ELF-1 (cell line): ENCODE measurements around the gene ADGRA3.
"Not testable (repeated sequence)": the region's sequence is repeated elsewhere in the genome, so short reads cannot be mapped to it uniquely, and the experiment has no call there.

Experiments
- DNase-seq: peaks from one replicate; pipeline ENCODE4 v3.0.0-alpha.2; 2016; ENCODE audit warnings: low read depth, low spot score

ADGRA3 gene

GRCh38 chr4:22444813-22445212 lies 71.1 kb downstream of the ADGRA3 start:
- no peak for DNase-seq

GRCh38 chr4:22442956-22443355 lies 72.9 kb downstream of the ADGRA3 start:
- DNase-seq = no peak

- no peak for DNase-seq
Measured at GRCh38 chr4:22440999-22441398, 74.9 kb downstream of the ADGRA3 start.

- DNase-seq = no peak
Measured at GRCh38 chr4:22439947-22440346, 75.9 kb downstream of the ADGRA3 start.

GRCh38 chr4:22435652-22436051 lies 80.2 kb downstream of the ADGRA3 start:
- DNase-seq = no peak

- peak; percentile 60 for DNase-seq
Measured at GRCh38 chr4:22434895-22435294, 81.0 kb downstream of the ADGRA3 start.

GRCh38 chr4:22430626-22431025 lies 85.2 kb downstream of the ADGRA3 start:
- peak; percentile 53 for DNase-seq

- no peak for DNase-seq
Measured at GRCh38 chr4:22428441-22428840, 87.4 kb downstream of the ADGRA3 start.

GRCh38 chr4:22427675-22428074 lies 88.2 kb downstream of the ADGRA3 start:
- no peak for DNase-seq

GRCh38 chr4:22420291-22420690 lies 95.6 kb downstream of the ADGRA3 start:
- DNase-seq = no peak

- no peak for DNase-seq
Measured at GRCh38 chr4:22417408-22417807, 98.5 kb downstream of the ADGRA3 start.

GRCh38 chr4:22416403-22416802 lies 99.5 kb downstream of the ADGRA3 start:
- no peak for DNase-seq

- DNase-seq = no peak
Measured at GRCh38 chr4:22414833-22415232, 101.0 kb downstream of the ADGRA3 start.

GRCh38 chr4:22413471-22413870 lies 102.4 kb downstream of the ADGRA3 start:
- DNase-seq = no peak

GRCh38 chr4:22412013-22412412 lies 103.9 kb downstream of the ADGRA3 start:
- DNase-seq = no peak

GRCh38 chr4:22410645-22411247 lies 105.1 kb downstream of the ADGRA3 start:
- no peak for DNase-seq

- no peak for DNase-seq
Measured at GRCh38 chr4:22408474-22408873, 107.4 kb downstream of the ADGRA3 start.

- DNase-seq = no peak
Measured at GRCh38 chr4:22407361-22407760, 108.5 kb downstream of the ADGRA3 start.

GRCh38 chr4:22398671-22399070 lies 117.2 kb downstream of the ADGRA3 start:
- no peak for DNase-seq

- peak; percentile 11 for DNase-seq
Measured at GRCh38 chr4:22391551-22391950, 124.3 kb downstream of the ADGRA3 start.

- peak; percentile 68 for DNase-seq
Measured at GRCh38 chr4:22389240-22389870, 126.5 kb downstream of the ADGRA3 start.

GRCh38 chr4:22385611-22386011 lies 130.3 kb downstream of the ADGRA3 start:
- DNase-seq = no peak

GRCh38 chr4:22384154-22384553 lies 131.7 kb downstream of the ADGRA3 start:
- no peak for DNase-seq

GRCh38 chr4:22382216-22382615 lies 133.7 kb downstream of the ADGRA3 start:
- not testable (repeated sequence) for DNase-seq
